Measurements from ENCODE around the gene CXCL14.

Gene CXCL14

DNA sequence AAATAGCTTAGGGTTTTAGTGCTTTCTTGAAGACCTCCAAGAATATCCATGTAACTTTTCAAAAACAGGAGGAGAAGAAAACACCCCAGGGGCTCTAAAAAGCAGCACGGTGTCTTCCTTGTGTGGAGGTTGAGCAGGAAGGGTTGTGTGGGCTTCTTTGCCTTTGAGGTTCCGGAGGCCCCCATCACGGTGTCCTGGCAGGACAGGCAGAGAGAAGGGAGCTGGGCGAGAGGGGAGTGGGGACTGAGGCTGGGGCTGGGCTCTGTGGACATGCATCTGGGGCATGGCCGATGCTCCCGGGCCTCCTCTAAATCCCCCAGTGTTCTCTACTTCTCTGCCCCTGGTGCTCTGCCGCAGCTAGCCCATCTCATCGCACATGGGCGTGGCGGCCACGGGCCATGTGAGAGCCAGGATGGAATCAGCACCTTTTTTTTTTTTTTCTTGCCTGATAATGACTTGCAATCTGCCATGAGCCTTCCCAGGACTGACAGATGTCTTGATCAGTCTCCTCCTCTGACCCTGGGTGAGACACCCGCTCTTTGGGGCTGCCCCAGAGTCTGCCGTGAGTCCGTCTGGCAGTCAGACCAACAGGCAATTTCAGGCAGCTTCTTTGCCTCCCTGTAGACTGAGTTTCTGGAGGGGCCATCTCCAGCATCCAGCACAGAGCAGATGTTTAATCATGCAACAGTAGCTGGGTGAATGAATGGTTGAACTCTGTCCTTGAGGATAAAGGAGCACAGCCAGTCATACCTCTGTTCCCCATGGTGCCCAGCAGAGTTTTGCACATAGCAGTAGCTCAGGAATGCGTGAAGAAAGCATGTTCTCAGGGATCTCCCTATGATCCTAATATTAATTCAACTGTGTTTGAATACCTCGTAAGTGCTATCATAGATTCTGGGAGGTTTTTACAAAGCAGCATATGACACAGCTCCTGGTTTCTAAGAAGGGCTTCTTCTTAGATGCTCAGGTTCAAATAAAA is 12.1 kb downstream of the CXCL14 start:
- no peak for DNase-seq

DNA sequence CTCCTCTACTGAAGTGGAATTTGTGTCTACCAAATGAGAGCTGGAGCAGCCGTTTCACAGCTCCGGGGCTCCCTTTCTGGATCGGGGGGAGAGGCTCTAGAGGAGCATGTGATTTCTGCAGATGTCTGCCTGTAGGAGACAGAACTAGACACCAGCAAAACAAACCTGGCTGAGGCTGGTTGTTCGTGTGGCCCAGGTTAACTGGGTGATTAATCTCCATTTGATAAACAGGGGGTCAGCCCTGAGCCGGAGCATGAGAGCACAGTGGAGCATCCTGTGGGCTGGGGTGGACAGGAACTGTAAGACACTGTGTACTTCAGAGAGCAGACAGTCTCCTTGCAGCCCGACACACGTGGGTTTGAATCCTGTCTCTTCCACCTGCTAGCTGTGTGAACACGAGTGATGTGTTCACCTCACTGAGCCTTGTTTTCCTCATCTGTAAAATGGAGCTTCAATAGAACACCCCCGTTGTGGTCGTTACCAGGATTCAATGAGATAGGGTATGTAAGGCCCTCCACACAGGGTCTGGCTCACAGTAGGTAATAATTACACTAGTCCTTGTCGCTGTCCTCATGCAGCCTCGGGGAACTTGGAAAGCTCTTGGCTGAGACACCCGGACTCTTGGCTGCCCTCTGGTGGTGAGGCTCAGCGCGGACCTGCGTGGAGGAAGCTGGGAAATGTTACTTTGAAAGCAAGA is 12.9 kb downstream of the CXCL14 start:
- DNase-seq, result peak; percentile 50

DNA sequence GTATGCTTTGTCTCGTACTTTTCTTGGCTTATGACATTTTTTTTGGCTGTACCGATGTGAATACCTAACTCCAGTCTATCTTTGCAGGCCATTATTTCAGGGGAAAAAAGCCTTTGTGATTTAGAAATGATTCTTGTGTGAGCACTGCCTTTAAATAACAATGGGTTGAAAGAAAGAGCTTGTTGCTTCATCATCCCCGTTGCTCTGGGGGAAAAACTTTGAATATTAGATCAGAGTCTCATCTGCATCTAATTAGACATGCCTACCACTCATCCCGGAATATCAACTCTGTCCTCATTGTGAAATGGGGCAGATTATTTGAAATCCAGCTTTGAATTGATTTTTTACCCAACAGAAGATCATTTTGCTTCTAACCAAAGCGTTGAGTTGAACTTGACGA is 13.5 kb downstream of the CXCL14 start:
- DNase-seq, result peak; percentile 67

DNA sequence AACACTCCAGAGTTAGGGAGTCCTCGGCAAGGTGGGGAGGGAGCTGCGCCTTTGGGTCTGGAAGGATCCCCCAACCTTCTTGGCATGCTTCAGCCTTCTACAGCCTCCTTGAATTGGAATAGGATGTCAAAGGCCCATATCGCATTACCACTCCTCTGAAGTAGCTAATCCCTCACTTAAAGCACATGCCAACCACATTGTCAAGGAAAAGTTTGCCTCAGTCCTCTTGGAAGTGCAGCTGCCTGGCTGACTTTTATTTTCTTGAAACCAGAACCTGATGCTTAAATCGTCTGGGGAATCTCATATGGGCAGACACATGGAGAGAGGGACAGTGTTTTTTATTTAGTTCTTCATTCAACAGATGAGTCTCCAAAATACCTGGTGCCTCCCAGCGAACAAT is 14.5 kb downstream of the CXCL14 start:
- no peak for DNase-seq

DNA sequence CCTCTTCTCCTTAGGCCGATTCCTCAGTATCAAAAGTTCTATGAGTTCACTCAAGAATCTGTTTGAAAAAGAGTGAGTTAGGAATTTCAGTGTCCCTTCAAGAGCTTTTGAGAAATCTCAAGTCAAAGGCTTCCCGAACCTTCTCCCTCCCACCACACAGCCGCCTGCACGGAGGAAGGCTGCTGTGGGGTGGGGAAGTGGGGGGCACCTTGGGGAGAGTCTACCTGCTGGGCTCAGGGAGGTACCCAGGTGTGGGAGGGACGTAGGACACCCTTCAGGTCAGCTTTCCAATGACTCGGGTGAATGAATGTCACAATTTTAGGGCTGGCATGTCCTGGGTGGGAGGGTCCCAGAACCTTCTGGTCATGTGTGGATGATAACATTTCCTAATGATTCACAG is 17.5 kb downstream of the CXCL14 start:
- DNase-seq, result no peak

DNA sequence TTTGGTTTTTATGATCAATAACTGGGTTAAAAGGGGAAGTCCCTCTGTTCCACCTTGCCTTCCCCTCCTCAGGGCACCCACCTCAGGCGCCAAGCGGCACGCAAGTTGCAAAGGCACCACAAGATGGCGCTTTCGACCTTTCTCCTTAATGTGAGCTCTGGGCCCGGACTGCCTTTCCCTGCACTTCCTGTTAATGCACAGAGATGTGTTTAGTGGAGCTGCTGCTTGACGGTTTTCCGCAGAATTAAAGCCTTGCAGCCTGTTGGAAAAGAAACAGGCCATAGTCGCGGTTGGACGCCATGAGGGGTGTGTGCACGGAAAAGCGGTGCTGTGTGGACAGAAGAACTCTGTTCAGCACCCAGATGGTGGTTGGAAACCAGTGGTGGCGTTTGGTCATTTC is 17.9 kb downstream of the CXCL14 start:
- peak; percentile 76 for DNase-seq

DNA sequence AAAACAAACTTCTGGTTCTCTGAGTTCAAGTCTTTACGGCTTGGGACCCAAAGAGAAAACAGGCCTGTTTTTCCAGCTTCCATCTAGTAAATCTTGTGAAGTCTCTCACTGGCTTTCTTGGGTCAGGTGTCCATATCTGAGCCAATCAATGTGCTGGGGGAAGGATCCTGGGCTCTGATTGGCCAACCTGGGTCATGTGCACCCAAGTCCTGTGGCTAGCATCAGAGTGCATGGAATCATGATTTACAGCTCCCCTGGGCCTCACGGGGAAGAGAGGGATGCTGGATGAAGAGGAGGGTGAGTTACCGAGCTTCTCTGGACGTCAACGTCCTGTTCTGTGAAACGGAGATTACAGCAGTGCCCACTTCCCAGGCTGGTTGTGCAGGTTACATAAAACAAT is 19.4 kb downstream of the CXCL14 start:
- DNase-seq, result no peak

DNA sequence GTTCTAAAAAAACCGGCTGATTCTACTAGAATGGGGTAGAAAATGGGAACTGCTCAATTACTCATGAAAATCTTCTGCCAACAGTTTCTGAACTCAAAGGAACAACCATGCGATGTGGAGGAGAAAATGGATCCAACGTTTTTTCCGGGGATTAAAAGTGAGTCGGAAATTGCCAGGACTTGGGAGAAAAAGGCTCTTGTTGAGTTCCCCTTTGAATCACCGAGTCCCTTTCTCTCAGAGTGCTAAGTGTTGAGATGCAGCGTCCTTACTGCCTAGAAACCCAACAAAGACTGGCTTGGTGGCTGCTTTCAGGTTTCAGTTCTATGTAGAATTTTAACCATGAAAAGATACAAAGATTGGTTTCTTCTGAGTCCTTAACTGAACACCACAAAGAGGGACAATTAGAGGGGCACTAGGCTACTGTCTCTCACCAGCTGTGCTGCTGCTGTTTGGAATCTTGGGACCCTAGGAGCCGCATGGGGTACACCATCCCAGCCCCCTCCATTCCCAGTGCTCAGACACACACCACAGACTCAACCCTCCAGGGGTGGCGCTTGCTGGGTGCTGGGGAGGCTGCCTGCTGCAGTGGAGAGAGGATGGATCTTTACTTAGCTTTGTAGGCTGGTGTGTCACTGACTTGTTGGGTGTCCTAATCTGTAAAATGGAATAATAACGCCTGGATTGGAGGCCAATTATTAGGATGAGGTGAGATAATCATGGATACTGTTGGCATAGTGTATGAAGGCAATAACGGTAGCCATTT is 21.5 kb downstream of the CXCL14 start:
- DNase-seq, result no peak

DNA sequence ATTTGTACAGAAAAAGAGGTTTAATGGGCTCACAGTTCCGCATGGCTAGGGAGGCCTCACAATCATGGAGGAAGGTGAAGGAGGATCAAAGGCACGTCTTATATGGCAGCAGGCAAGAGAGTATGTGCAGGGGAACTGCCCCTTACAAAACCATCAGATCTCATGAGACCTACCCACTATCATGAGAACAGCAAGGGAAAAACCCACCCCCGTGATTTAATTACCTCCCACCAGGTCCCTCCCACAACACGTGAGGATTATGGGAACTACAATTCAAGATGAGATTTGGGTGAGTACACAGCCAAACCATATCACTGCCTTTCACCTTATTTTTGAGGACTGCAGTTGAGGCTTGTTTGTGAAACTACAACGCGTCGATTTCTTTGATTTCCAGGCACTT is 22.2 kb downstream of the CXCL14 start:
- no peak for DNase-seq

DNA sequence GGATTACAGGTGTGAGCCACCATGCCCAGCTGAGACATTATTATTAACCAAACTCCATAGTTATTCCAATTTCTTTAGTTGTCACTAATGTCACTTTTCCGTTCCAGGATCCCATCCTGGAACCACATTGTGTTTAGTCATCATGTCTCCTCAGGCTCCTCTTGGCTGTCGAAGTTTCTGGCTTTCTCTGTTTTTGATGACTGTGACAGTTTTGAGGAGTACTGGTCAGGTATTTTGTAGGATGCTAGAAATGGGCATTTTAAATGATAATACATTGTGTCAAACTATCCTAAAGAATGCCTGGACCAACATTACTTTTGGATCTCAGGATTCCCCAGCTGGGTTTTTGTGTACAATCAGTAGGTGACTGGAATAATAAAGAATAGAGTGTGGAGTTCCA is 23.3 kb downstream of the CXCL14 start:
- DNase-seq, result no peak

DNA sequence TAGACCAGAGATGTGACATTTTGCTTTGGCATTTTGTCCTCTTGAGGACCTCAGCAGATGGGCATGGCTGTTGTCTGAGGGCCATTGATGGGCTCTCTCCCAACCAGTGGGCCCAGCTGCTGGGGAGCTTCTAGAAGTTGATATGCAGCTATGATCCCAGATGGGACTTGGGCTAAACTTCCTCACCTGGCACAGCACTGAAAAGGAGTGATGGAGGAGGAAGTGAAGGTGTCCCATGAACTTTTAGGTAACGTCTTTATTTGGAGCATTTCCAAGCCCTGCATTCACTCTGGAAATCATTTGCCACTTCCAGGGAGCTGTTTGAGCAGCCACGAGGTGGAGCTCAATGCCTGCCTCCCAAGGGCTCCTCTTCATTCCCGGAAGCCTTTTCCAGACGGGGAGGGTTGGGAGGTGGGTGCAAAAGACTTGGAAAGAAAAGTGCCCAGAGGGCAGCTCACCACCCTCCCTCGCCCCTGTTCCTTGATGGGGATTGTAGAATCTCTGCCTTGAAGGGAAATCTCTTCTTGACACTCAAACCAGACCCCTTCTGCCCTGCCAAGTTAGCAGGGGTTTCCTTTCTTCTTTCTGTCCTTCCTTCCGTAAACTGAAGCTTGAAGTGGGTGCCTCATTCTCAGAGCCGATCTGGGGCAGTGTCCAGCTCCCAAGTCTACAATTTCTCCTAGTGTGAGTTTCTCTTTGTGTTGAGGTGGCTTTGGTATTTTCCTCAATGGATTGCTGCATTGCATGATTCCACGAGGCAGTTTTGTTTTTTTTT is 24.9 kb downstream of the CXCL14 start:
- DNase-seq, result no peak

DNA sequence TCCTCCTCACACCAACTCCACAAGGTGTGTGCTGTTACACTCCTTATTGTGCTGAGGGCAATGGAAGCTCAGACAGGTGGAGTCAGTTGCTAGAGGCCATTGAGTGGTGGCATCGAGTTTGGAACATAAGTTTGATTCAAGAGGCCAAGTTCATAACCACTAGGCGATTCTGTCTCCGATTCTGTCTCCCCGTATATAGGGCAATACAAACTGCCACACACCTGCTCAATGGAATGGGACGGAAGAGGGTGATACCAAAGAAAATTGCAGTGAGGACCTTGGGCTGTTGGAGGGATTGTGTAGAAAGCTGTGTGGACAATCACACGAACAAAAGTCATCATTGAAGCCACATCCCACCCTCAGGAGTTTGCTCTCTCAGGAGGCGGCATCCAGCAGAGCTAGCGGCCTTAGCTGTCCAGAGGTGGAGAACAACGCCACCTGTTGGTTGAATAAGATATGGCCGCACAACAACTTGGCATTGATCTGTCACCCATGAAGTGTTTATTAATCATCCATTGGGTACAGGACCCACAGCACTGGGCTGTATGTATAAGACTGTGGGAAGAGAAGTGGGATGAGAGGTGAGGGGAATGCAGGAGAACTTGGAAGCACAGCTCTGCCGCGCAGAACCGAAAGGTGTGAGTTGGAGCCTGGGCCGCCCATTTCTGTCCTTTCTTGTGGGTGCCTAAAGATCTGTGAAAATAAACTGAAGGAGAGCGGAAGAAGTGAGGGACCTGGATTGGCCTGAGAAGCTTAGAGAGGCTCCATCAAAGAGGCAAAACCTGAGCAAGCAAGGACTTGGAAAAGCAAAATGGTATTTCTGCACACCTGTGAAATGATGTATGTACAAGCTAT is 27.0 kb downstream of the CXCL14 start:
- DNase-seq, result peak; percentile 64

DNA sequence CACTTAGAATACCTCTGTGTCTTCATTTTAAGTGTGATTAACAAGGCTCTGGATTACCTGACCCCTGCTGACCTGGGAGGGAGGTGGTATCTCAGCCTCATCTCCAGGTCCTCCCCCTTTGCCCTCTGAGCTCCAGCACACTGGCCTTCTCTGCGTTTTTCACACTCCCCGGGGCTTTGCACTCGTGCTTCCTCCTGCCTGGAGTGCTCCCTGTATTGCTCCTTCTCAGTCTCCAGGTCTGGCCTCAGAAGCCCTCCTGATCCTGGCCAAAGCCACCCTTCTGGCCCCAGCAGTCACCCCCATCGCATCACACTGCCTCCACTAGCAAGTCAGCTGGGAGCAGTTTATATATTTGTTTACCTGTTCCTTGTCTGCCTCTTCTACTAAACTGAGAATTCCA is 29.4 kb downstream of the CXCL14 start:
- no peak for DNase-seq

DNA sequence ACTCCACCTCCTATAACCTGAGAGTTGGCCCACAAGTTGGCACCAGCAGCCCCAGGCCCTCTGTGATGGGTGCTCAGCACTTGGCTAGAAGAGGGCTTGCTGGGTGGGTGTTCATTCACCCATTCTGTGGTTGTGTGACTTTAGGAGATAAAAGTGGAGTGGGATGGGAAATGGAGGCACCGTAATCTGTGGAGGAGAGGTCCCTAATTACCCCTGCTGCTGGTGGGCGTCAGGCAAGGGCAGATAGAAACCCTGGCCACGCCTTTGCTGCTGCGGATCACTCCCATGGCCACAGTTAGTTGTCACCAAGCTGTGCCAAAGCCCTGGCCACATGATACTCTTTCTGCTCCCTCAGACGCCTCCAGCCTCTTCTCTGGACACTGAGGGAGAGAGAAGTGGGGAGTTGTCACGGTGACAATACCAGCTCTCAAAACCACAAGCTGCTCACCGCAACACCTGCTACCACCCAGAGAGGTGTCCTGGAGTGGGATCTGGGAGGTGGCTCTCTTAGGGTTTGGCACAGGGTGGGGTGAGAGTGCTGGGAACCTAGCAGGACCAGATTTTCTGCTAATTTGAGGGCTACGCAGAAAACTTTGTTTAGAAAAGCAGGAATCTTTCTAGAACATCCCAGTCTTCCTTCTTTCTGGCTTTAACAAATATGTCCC is 31.1 kb downstream of the CXCL14 start:
- DNase-seq, result no peak

DNA sequence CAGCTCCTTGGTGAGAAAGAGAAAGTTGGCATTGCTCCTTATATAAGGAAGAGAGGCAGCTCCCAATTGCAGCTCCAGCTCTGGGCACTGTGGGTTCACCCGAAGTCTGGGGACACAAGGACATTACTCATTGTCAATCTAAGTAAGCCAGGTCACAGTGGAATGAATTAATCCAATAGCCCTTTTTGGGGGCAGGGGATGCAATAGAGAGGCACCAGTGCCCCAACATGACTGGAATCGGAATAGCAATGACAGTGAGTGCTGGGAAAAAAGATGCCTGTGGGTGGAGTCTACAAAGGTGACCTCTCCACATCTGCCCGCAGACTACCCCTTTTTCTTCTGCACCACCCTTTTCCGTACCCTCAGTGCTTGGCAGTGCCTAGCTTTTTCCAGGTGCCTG is 31.9 kb downstream of the CXCL14 start:
- DNase-seq, result no peak

DNA sequence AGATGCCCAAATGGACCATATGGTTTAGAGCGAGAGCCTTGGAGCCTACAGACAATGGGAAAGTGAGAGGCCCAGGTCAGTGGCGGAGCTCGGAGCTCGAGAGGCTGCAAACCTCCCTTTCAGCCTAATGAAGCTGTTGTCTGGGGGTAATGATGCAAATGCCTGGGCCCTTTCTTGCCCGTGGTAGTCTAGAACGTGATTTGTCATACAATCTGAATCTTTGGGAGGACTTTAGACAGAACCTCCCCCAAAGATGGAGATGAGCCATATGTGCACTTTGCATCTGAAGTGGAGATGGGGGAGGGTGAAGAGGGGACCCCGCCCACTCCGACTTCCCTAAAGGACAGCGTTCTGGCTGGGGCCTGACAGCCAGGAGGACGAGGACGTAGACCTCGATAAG is 32.7 kb downstream of the CXCL14 start:
- DNase-seq, result no peak

DNA sequence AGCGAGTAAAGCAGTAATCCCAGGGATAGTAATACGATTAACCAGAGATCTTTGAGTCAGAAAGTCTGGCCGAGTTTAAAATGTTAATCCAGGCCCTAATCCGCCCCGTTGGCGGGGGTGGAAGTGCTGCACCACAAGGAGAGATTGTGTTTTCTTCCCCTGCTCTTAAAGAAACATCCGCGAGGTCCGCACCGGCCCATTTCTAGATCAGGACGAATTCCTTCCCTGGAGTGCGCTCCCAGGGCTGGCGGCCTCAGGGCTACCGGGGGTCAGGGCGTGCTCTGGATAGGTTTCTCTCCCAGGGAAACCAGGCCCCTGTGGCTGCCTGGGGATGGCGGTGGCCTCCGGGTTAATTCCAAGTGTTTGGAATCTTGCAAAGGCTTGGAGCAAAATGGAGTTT is 33.7 kb downstream of the CXCL14 start:
- DNase-seq, result no peak

DNA sequence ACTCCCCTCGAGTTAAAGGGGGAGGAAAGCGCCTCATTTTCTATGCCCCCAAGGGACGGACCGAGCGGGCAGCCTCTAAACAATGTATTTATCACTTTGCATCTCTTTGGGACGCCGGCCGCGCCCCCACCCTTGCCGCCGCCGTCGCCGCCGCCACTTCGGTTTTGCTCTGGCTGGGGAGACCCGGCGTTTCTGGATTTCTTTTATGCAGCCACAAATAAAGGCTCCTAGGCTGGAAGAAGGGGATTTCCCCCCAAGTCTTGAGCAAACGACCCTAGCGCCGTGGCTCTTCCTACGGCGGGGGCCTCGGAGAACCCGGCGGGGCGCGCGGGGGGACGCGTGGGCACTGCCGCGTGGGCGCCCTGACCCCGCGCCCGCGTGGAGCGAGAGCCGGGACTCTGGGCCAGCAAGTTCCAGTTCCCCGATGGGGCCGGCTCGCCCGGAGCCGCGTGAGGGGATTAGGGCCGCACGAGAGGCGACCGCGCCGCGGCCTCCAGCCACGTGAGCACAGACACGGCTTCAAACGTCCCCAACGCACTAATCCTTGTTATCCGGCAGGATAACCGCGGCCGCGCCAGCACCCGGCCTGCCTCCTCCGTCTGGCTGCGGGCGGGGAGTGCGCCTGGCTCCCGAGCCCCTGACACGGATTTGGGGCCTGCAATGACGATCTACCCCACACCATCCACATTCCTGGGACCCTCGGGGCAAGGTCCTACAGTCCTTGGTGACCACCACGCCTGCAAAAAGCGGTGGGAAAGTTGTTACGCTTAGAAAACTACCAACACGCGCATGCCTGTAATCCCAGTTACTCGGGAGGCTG is 35.1 kb downstream of the CXCL14 start:
- no peak for DNase-seq

DNA sequence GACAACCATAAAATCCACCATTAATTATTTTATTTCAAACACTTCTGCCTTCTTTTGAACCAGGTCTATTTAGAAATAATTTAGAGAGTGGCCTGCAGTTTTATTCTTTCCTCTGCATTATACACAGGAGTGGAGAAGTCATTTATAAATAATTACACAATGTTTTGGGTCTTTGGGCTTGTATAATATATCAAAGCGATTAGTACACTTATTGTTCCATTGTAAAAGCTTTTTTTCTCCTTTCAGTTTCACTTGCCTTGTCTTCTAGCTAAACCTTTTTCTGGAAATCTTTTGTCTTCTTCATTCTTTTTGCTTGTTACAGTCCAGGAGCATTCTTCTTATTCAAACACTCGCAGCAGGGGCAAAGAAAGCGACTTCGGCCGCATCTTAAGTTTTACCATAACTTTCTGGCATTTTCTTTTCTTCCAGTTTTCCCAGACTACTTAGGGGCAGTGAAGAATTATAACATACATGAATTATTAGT is 35.7 kb downstream of the CXCL14 start:
- DNase-seq, result no peak

Data from fibroblast of skin of abdomen (primary cell).